Upper lobe of left lung (tissue), 6 donors: ENCODE results near the gene FXYD5. TPM values are rescaled to one million over a fixed set of nuclear protein-coding genes. Genes with fewer than 3 reads are reported as not detected.

Experiments used
- ATAC-seq, 2 donors: fragments of 200-7000 bp; cut with Tn5 transposase; one replicate each; pipeline ENCODE4 v1.9.1; 2022; ENCODE audit warnings: mild to moderate bottlenecking in 2 of 2, moderate library complexity in 2 of 2; ENCODE audit not compliant: low FRiP score in 2 of 2
- DNase-seq, 2 donors: peaks; one replicate each; pipeline ENCODE4 v3.0.0-alpha.2; 2019 to 2020
- H3K27ac ChIP-seq, 4 donors: fragments of 200-600 bp; sonication (generic); one replicate each; pipeline ENCODE4 v1.5.1; 2016 to 2019
- H3K27me3 ChIP-seq, 4 donors: fragments of 200-600 bp; sonication (generic); one replicate each; pipeline ENCODE4 v1.5.1; 2017 to 2019
- H3K36me3 ChIP-seq, 4 donors: fragments of 200-600 bp; sonication (generic); one replicate each; pipeline ENCODE4 v1.5.1; 2016 to 2019
- H3K4me1 ChIP-seq, 4 donors: fragments of 200-600 bp; sonication (generic); one replicate each; pipeline ENCODE4 v1.5.1; 2018 to 2019
- H3K4me3 ChIP-seq, 4 donors: fragments of 200-600 bp; sonication (generic); one replicate each; pipeline ENCODE4 v1.5.1; 2017 to 2019; ENCODE audit warnings: mild to moderate bottlenecking in 2 of 4, moderate library complexity in 1 of 4
- H3K9me3 ChIP-seq, 4 donors: fragments of 200-600 bp; sonication (generic); one replicate each; pipeline ENCODE4 v1.5.1; 2018 to 2019
- EP300 ChIP-seq, 4 donors: sonication (generic); formaldehyde crosslinking; IDR thresholded peaks; one replicate each; pipeline ENCODE4 v1.5.1; 2017; ENCODE audit warnings: antibody characterized with exemption in 4 of 4, control low read depth in 2 of 4
- POLR2A ChIP-seq, 4 donors: fragments of 450-650 bp; IDR thresholded peaks; one replicate each; pipeline ENCODE4 v1.5.1; 2016 to 2017; ENCODE audit warnings: antibody characterized with exemption in 4 of 4, mild to moderate bottlenecking in 2 of 4
- POLR2AphosphoS5 ChIP-seq, 2 donors: sonication (generic); formaldehyde crosslinking; IDR thresholded peaks; one replicate each; pipeline ENCODE4 v1.5.1; 2017; ENCODE audit warnings: antibody characterized with exemption in 2 of 2
- WGBS, 2 donors: methylation state at CpG; one replicate each; pipeline ENCODE4 v1.1.5; 2017 to 2018; 5-methylcytosine and 5-hydroxymethylcytosine counted together
- total RNA-seq, 6 donors: library from RNA; depleted of rRNA in 4 of 6; stranded (reverse); fragments of >200 nt in 4 of 6; gene quantifications; one replicate each; pipeline versions ENCODE4 v1.1.0 to v1.2.1, GENCODE V29; 2016 to 2021
- TF ChIP-seq, protein P1 (sequence below), 6 experiments: fragments of 450-650 bp in 4 of 6; fragments of 200-600 bp in 2 of 6; sonication (generic) in 2 of 6; IDR thresholded peaks; one replicate each; pipeline ENCODE4 v1.5.1; 2016 to 2019; ENCODE audit warnings: antibody characterized with exemption in 6 of 6
- donor health status: DM: no; HTN: no; CAD: no; lungs with moderate emphysema.
- donor health status: DM: no; HTN: yes; CAD: no; lungs with severe emphysema.

FXYD5 gene
- total RNA-seq, 6 donors from 2014 or later: 40.4 to 153 (median 91.8) TPM

- 55 to 68% methylated on average over 6 to 8 of the region's 8 CpGs for WGBS, 2 donors
- TF ChIP-seq, protein P1, sequence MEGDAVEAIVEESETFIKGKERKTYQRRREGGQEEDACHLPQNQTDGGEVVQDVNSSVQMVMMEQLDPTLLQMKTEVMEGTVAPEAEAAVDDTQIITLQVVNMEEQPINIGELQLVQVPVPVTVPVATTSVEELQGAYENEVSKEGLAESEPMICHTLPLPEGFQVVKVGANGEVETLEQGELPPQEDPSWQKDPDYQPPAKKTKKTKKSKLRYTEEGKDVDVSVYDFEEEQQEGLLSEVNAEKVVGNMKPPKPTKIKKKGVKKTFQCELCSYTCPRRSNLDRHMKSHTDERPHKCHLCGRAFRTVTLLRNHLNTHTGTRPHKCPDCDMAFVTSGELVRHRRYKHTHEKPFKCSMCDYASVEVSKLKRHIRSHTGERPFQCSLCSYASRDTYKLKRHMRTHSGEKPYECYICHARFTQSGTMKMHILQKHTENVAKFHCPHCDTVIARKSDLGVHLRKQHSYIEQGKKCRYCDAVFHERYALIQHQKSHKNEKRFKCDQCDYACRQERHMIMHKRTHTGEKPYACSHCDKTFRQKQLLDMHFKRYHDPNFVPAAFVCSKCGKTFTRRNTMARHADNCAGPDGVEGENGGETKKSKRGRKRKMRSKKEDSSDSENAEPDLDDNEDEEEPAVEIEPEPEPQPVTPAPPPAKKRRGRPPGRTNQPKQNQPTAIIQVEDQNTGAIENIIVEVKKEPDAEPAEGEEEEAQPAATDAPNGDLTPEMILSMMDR (IDR thresholded peaks at IDR 0.05): no peak
- no peak for TF ChIP-seq POLR2AphosphoS5 (IDR thresholded peaks at IDR 0.05)
- no peak for TF ChIP-seq POLR2A (IDR thresholded peaks at IDR 0.05)
- no peak for TF ChIP-seq EP300 (IDR thresholded peaks at IDR 0.05)
- no peaks in the 10 kb centered on the region for H3K27me3 ChIP-seq
- H3K27ac ChIP-seq: peak overlapping the region; percentile 80 to 87 (median 84)
- peak overlapping the region in 3 of 4 donors; percentile 29 to 52 (median 46) for H3K4me3 ChIP-seq
- H3K4me1 ChIP-seq: peaks cover 13 to 47% (median 24%) of the 10 kb centered on the region in 4 donors
- ATAC-seq (no peak), DNase-seq (no peak)
- H3K9me3 ChIP-seq: no peaks in the 10 kb centered on the region
- peaks cover 0 to under 1% (median 0%) of the 10 kb centered on the region in 4 donors for H3K36me3 ChIP-seq
These were observed 37.4 kb upstream of the FXYD5 start for GRCh38 chr19:35117116-35117515.

- peak in 1 of 2 donors; percentile 65 for DNase-seq
- peaks cover 0 to 4% (median 0%) of the 10 kb centered on the region in 4 donors for H3K36me3 ChIP-seq
- peak in 1 of 2 donors; percentile 28 for ATAC-seq
- H3K9me3 ChIP-seq: no peaks in the 10 kb centered on the region
- peak overlapping the region in 2 of 4 donors; percentile 46 to 52 for H3K4me3 ChIP-seq
- peak overlapping the region; percentile 75 to 87 (median 84) for H3K27ac ChIP-seq
- TF ChIP-seq EP300 (IDR thresholded peaks at IDR 0.05) (peak in 1 of 4 donors; percentile 11), POLR2AphosphoS5 (IDR thresholded peaks at IDR 0.05) (peak in 1 of 2 donors; percentile 30), POLR2A (IDR thresholded peaks at IDR 0.05) (no peak)
- TF ChIP-seq, protein P1 (IDR thresholded peaks at IDR 0.05): no peak
- H3K27me3 ChIP-seq: no peaks in the 10 kb centered on the region
- 61% methylated on average over 9 to 11 of the region's 11 CpGs for whole genome bisulfite sequencing, 2 donors
- H3K4me1 ChIP-seq: peaks cover 13 to 51% (median 27%) of the 10 kb centered on the region in 4 donors
These were observed 36.7 kb upstream of the FXYD5 start for GRCh38 chr19:35117799-35118198.

DNA sequence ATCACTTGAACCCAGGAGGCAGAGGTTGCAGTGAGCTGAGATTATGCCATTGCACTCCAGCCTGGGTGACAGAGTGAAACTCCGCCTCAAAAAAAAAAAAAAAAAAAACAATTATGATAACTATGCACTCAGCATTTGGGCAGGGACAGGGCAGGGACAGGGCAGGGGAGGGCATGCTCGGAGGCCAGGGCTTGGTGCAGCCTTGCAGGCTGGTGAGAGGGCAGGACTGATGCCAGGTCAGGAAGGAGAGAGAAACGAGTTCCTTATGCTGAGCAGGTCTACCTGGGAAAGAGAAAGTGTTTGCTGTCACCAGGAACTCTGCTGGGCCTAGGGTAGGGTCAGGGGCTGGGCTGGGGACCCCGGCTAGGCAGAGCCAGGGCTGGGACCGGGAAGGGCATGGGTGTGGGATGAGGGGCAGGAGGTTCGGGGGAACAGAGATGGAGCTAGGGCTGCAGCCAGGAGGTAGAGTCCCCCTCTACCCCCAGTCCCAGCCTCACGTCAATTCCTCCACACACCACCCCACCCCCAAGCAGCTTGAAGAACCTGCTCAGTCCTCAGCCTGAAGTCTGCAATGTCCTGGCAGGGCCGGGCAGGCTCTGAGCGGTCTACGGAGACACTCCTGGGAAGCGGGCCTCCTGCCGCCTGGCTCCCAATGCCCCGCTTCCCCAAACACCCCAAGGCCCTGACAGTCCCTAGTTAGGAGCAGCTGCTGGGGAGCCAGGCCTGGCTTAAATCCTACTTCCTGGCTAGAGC, 36.1 kb upstream of the FXYD5 start:
- peak overlapping the region; percentile 75 to 87 (median 80) for H3K27ac ChIP-seq
- 65 to 69% methylated on average over 11 to 13 of the region's 13 CpGs for WGBS, 2 donors
- H3K4me1 ChIP-seq: peaks cover 18 to 56% (median 32%) of the 10 kb centered on the region in 4 donors
- H3K27me3 ChIP-seq: no peaks in the 10 kb centered on the region
- DNase-seq (peak; percentile 66 to 88), ATAC-seq (peak; percentile 22 to 90)
- TF ChIP-seq, protein P1 (IDR thresholded peaks at IDR 0.05): no peak
- peak in 2 of 4 donors; percentile 13 to 65 for TF ChIP-seq POLR2A (IDR thresholded peaks at IDR 0.05)
- peaks cover 0 to 4% (median 0%) of the 10 kb centered on the region in 4 donors for H3K36me3 ChIP-seq
- peak overlapping the region; percentile 7 to 52 (median 27) for H3K4me3 ChIP-seq
- no peaks in the 10 kb centered on the region for H3K9me3 ChIP-seq

- no peaks in the 10 kb centered on the region for H3K27me3 ChIP-seq
- no peak for TF ChIP-seq POLR2A (IDR thresholded peaks at IDR 0.05)
- TF ChIP-seq EP300 (IDR thresholded peaks at IDR 0.05): no peak
- TF ChIP-seq, protein P1 (IDR thresholded peaks at IDR 0.05): no peak
- no peak for TF ChIP-seq POLR2AphosphoS5 (IDR thresholded peaks at IDR 0.05)
- peaks cover 22 to 63% (median 38%) of the 10 kb centered on the region in 4 donors for H3K4me1 ChIP-seq
- DNase-seq: peak in 1 of 2 donors; percentile 55
- peak overlapping the region; percentile 75 to 87 (median 80) for H3K27ac ChIP-seq
- peak overlapping the region in 3 of 4 donors; percentile 19 to 52 (median 35) for H3K4me3 ChIP-seq
- no peak for ATAC-seq
- H3K9me3 ChIP-seq: no peaks in the 10 kb centered on the region
- H3K36me3 ChIP-seq: peaks cover 0 to 4% (median 0%) of the 10 kb centered on the region in 4 donors
- WGBS, 2 donors: 30 to 31% methylated on average over 5 to 14 of the region's 14 CpGs
These were observed 35.4 kb upstream of the FXYD5 start for GRCh38 chr19:35119091-35119490.
